ENCODE results near the gene PPP1R37.

The PPP1R37 gene

GRCh38 chr19:45092747-45093678 is at the start of gene PPP1R37:
PPP1R37 (plus strand) TSS chr19:45093179; CDS start chr19:45093326, 147 bp downstream.
- peak within 1 kb of the TSS; percentile 67 for H3K4me3 ChIP-seq (ENCODE audit: low read depth, low read length)
- TF ChIP-seq CTCF (IDR thresholded peaks at IDR 0.05; ENCODE audit: low read depth, low read length, missing control alignments), result peak; percentile 41
- DNase-seq (ENCODE audit: low read depth), result peak; percentile 94

GRCh38 chr19:45045671-45046353 is 47.2 kb upstream of the PPP1R37 start:
- TF ChIP-seq CTCF (IDR thresholded peaks at IDR 0.05; ENCODE audit: low read depth, low read length, missing control alignments), result no peak
- no peak overlapping the region for H3K4me3 ChIP-seq (ENCODE audit: low read depth, low read length)
- no peak for DNase-seq (ENCODE audit: low read depth)

- DNase-seq (ENCODE audit: low read depth), result no peak
- no peak overlapping the region for H3K4me3 ChIP-seq (ENCODE audit: low read depth, low read length)
- TF ChIP-seq CTCF (IDR thresholded peaks at IDR 0.05; ENCODE audit: low read depth, low read length, missing control alignments), result no peak
These were observed 46.6 kb upstream of the PPP1R37 start for GRCh38 chr19:45046355-45046754.

- peak; percentile 3 for TF ChIP-seq CTCF (IDR thresholded peaks at IDR 0.05; ENCODE audit: low read depth, low read length, missing control alignments)
- DNase-seq (ENCODE audit: low read depth), result no peak
- peak overlapping the region; percentile 28; the same call in 1 of the 2 replicates for H3K4me3 ChIP-seq (ENCODE audit: low read depth, low read length)
These were observed 45.7 kb upstream of the PPP1R37 start for GRCh38 chr19:45047188-45047797.

GRCh38 chr19:45049073-45049736 is 43.8 kb upstream of the PPP1R37 start:
- no peak overlapping the region for H3K4me3 ChIP-seq (ENCODE audit: low read depth, low read length)
- TF ChIP-seq CTCF (IDR thresholded peaks at IDR 0.05; ENCODE audit: low read depth, low read length, missing control alignments), result no peak
- no peak for DNase-seq (ENCODE audit: low read depth)

- H3K4me3 ChIP-seq (ENCODE audit: low read depth, low read length), result no peak overlapping the region
- no peak for DNase-seq (ENCODE audit: low read depth)
- TF ChIP-seq CTCF (IDR thresholded peaks at IDR 0.05; ENCODE audit: low read depth, low read length, missing control alignments), result no peak
These were observed 42.9 kb upstream of the PPP1R37 start for GRCh38 chr19:45050036-45050435.
